Loucy (cell line): Measurements from ENCODE around the gene SLC22A3.

Experiments
- H2AFZ ChIP-seq: fragments of 200-600 bp; sonication (generic); 2 replicates; pipeline ENCODE4 v1.6.0; 2016; ENCODE audit warnings: antibody characterized with exemption, mild to moderate bottlenecking, low read length, moderate library complexity
- H3F3A ChIP-seq: fragments of 200-600 bp; 2 replicates; pipeline ENCODE4 v1.6.0; 2016; ENCODE audit warnings: antibody characterized with exemption, low read depth, mild to moderate bottlenecking
- H3K27me3 ChIP-seq: fragments of 200-600 bp; sonication (generic); 2 replicates; pipeline ENCODE4 v1.6.1; 2014; ENCODE audit warnings: low read length, mild to moderate bottlenecking; ENCODE audit not compliant: insufficient read depth, poor library complexity, severe bottlenecking
- H3K36me3 ChIP-seq: fragments of 200-600 bp; sonication (generic); 2 replicates; pipeline ENCODE4 v1.6.1; 2016; ENCODE audit warnings: low read length; ENCODE audit not compliant: insufficient read depth
- H3K4me1 ChIP-seq: fragments of 200-600 bp; sonication (generic); 2 replicates; pipeline ENCODE4 v1.5.1; 2014; ENCODE audit warnings: low read length, mild to moderate bottlenecking; ENCODE audit not compliant: insufficient read depth, poor library complexity, severe bottlenecking
- H3K4me2 ChIP-seq: fragments of 200-600 bp; sonication (generic); 2 replicates; pipeline ENCODE4 v1.6.0; 2014; ENCODE audit warnings: antibody characterized with exemption, low read length, low read depth, mild to moderate bottlenecking; ENCODE audit not compliant: poor library complexity, severe bottlenecking
- H3K4me3 ChIP-seq: fragments of 200-600 bp; sonication (generic); 2 replicates; pipeline ENCODE4 v1.5.1; 2014; ENCODE audit warnings: low read length, mild to moderate bottlenecking, mixed read lengths; ENCODE audit not compliant: poor library complexity, severe bottlenecking
- H3K79me2 ChIP-seq: fragments of 200-600 bp; sonication (generic); 2 replicates; pipeline ENCODE4 v1.6.1; 2014; ENCODE audit warnings: low read length; ENCODE audit not compliant: insufficient read depth
- H3K9ac ChIP-seq: fragments of 200-600 bp; sonication (generic); 2 replicates; pipeline ENCODE4 v1.6.0; 2014; ENCODE audit warnings: mild to moderate bottlenecking, low read depth, low read length, moderate library complexity; ENCODE audit not compliant: poor library complexity, severe bottlenecking
- H3K9me2 ChIP-seq: fragments of 200-600 bp; sonication (generic); replicated peaks from 2 replicates; pipeline ENCODE4 v1.6.1; 2016; ENCODE audit warnings: low read depth, low read length, mixed read lengths
- H3K9me3 ChIP-seq: fragments of 200-600 bp; sonication (generic); 2 replicates; pipeline ENCODE4 v1.6.1; 2014; ENCODE audit warnings: mild to moderate bottlenecking, antibody characterized with exemption, low read length, low read depth; ENCODE audit not compliant: insufficient read depth
- H4K20me1 ChIP-seq: fragments of 200-600 bp; sonication (generic); 2 replicates; pipeline ENCODE4 v1.6.0; 2014; ENCODE audit warnings: antibody characterized with exemption, low read length, mild to moderate bottlenecking; ENCODE audit not compliant: insufficient read depth, poor library complexity, severe bottlenecking
- CTCF ChIP-seq: fragments of 200-600 bp; sonication (generic); conservative IDR thresholded peaks from 2 replicates; pipeline ENCODE4 v1.5.1; 2014; ENCODE audit warnings: mild to moderate bottlenecking, antibody characterized with exemption, low read length
- EZH2phosphoT487 ChIP-seq: fragments of 200-600 bp; IDR thresholded peaks from 2 replicates; pipeline ENCODE4 v1.6.1; 2018; ENCODE audit warnings: antibody characterized with exemption, mild to moderate bottlenecking, moderate library complexity, borderline replicate concordance

The SLC22A3 gene

DNA sequence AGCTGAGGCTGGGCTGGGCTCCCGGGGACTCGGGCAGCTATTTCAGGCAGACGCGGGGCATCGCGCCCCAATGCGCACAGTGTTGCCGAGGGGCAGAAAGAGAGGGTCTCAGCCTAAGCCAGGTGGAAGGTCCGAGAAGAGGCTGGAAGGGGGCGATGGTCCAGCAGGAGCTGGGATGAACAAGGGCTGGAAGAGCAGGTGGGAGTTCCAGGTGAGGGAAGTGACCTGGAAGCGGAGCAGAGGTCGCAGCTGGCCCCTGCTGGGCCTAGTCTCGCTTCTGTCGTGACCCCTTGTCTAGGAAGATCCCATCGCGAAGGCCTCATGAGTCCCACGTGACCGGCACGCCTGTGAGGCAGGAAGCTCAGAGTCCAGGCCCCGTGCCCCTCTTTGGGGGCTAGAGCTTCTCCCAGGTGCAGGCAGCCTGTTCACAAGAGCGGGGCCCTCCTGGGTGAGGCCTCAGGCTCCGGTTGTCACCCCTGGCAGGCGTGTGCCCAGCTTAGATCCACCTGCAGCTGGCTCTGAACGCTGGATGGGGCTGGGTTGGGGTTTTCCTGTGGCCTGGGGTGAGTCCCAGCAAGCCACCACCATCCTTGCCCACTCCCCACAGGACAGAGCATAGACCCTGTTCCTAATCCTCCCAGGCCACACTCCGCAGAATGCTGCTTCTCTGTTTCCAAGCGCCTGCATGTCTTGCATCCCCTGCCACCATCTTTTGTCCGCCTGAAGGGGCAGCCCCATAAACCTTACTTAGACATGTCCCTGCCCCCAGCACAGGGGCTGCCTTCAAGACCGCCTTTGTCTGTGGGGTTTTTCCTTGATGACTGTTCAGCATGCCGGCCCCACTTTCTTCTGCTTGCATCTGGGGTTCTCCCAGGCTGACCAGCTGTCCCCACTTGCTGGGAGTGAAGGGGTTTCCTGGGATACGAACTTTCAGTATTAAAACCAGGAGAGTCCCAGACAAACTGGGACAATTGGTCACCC lies 15.1 kb downstream of the SLC22A3 start:
- Histone ChIP-seq H2AFZ (no peak overlapping the region), H3F3A (no peaks in the 10 kb centered on the region), H3K9ac (no peak overlapping the region), H3K4me1 (no peaks in the 10 kb centered on the region), H3K9me2 (no peaks in the 10 kb centered on the region), H3K79me2 (no peaks in the 10 kb centered on the region), H3K27me3 (no peaks in the 10 kb centered on the region), H3K9me3 (no peaks in the 10 kb centered on the region), H4K20me1 (no peaks in the 10 kb centered on the region), H3K4me3 (no peak overlapping the region), H3K36me3 (no peaks in the 10 kb centered on the region), H3K4me2 (no peak overlapping the region)
- TF ChIP-seq CTCF (no peak), EZH2phosphoT487 (no peak)

GRCh38 chr6:160365117-160365516 lies 16.9 kb downstream of the SLC22A3 start:
- Histone ChIP-seq H3K4me1 (no peaks in the 10 kb centered on the region), H3K9ac (no peak overlapping the region), H4K20me1 (no peaks in the 10 kb centered on the region)

GRCh38 chr6:160367798-160368547 lies 19.8 kb downstream of the SLC22A3 start:
- Histone ChIP-seq H3K27me3 (no peaks in the 10 kb centered on the region), H3K4me1 (no peaks in the 10 kb centered on the region), H3K9me3 (no peaks in the 10 kb centered on the region), H3K4me3 (no peak overlapping the region), H3K36me3 (no peaks in the 10 kb centered on the region), H2AFZ (no peak overlapping the region), H3K9me2 (no peaks in the 10 kb centered on the region), H3K79me2 (no peaks in the 10 kb centered on the region), H3K9ac (no peak overlapping the region), H3K4me2 (no peak overlapping the region), H3F3A (no peaks in the 10 kb centered on the region), H4K20me1 (no peaks in the 10 kb centered on the region)
- no peak for TF ChIP-seq EZH2phosphoT487
- TF ChIP-seq CTCF, result no peak

More at GRCh38 chr6:160365117-160365516, 16.9 kb downstream of the SLC22A3 start:
- H3K79me2 ChIP-seq, result no peaks in the 10 kb centered on the region
- H3K4me2 ChIP-seq, result no peak overlapping the region
- TF ChIP-seq CTCF (no peak), EZH2phosphoT487 (no peak)
- H3K27me3 ChIP-seq, result no peaks in the 10 kb centered on the region
- H2AFZ ChIP-seq, result no peak overlapping the region
- H3K4me3 ChIP-seq, result no peak overlapping the region
- H3F3A ChIP-seq, result no peaks in the 10 kb centered on the region
- H3K36me3 ChIP-seq, result no peaks in the 10 kb centered on the region
- H3K9me2 ChIP-seq, result no peaks in the 10 kb centered on the region
- H3K9me3 ChIP-seq, result no peaks in the 10 kb centered on the region
